HG02970 (cell line): ENCODE results near the gene KCNMA1.

Source experiments
- ATAC-seq: cut with Tn5 transposase; IDR thresholded peaks from one replicate; pipeline ENCODE4 v1.9.1; 2021; ENCODE audit warnings: mild to moderate bottlenecking, moderate library complexity, moderate number of reproducible peaks; ENCODE audit not compliant: unreplicated experiment, low FRiP score

KCNMA1 gene

DNA sequence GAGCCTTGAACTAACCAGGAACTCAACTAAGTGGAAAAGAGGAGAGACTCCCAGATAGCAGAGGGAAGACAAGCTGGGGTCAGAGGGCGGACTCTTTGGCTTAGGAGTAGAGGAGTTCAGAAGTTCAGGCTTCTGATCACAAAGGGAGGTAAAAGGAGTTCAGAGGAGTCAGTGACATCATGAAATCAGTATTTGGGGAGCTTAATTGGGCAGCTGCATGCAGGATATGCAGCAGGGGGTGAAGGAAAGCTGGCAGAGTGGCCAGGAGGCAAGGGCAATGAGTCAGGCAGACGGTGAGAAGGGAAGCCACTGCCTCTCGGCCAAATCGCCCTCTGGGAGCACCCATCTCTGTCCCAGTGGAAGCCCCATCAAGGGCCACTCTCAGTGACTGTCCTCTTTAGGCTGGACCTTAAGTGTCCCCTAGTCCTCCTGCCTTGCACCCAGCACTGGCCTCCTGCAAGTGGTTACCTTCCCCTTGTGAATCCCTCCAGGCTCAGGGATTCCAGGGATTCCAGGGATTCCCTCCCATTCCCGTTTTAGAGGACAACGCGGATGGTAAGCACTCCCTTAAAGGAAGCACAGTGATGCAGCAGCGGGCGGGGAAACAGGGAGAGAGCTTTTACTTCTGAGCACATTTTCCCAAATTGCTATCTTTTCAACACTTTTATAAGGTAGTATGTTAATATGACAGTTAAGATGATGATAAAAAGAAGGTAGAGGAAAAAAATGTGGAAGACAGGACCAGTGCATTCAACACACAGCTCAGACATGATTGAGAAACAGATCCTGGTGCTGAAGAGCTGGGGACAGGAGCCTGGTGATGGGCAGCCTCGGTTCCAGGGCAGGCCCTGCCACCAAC, 72.6 kb downstream of the KCNMA1 start:
- ATAC-seq: no peak

DNA sequence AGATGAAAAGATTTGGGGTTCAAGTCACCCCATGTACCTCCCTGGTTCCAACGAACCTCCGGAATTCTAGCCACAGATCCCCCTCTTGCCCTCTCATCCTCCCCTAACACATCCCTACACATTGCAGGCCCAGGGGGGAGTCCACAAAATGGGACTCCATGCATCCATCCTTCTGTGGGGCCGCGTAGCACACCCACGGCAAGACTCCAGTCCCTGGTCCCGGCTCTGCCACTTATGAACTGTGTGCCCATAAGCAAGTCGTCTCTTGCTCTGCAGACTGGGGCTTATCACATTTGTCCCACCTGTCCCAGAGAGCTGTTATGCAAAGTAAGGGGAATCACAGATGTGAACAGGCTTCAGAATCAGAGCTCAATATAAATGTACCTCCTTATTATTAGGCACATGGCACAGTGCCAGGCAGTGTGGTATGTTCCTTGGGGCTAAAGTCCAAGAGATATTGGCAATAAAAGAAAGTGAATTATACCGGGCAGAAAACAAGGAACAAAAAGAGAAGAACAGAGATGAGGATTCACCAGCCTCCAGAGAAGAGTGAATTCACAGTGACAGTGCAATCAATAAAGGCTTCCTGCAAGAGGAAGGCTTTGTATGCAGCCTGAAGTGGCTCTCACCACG, 73.9 kb downstream of the KCNMA1 start:
- ATAC-seq: no peak

GRCh38 chr10:77562742-77563141, 74.9 kb downstream of the KCNMA1 start:
- no peak for ATAC-seq

- ATAC-seq: no peak
Observed at GRCh38 chr10:77561991-77562390, 75.6 kb downstream of the KCNMA1 start.

GRCh38 chr10:77560471-77560870, 77.1 kb downstream of the KCNMA1 start:
- ATAC-seq: no peak

GRCh38 chr10:77560052-77560451, 77.6 kb downstream of the KCNMA1 start:
- no peak for ATAC-seq

- ATAC-seq: no peak
Observed at GRCh38 chr10:77556990-77557601, 80.5 kb downstream of the KCNMA1 start.

DNA sequence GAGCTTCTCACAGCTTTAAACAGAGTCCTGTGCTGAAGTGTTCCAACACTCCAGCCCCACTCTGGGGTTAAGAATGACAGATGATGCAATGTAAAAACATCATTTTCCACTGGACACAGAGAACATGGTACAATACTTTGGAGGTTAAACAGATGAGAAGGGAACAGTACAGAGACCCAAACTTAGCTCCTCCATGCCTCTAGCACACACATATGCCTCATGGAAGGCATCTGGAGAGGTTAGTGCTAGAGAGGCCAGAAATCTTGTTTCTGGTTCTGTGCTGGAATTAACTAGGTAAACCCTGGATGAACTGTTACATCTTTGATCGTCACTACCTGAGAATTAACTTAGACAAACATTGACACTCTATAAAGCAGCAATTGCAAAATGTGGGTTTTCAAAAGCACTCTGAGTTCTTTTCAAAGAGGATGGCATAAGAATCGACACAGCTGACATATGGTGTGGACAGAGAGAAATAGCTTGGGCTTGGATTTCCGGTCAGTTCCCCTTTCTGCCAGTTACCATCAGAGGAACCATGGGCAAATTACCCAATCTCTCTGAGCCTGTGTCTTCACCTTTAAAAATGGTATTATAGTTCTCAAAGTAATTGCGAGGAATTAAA, 81.9 kb downstream of the KCNMA1 start:
- ATAC-seq: no peak

GRCh38 chr10:77554996-77555397, 82.6 kb downstream of the KCNMA1 start:
- no peak for ATAC-seq

DNA sequence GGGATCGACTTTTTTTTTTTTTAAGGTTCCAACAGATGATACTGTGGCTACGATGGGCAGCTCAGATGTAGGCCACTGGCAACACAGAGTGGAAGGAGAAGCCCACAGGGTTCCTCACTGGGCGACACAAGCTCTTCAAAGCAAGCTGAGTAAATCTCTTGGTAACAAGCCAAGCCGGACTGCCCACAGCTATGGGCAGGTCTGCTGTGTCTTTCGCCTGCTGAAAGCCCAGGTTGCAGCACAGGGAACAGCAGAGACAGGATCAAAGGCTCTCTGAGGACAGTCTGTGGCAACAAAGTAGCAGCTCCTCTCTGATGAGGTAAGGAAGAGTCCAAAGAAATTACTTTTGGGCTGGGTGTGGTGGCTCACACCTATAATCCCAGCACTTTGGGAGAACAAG, 83.6 kb downstream of the KCNMA1 start:
- no peak for ATAC-seq

DNA sequence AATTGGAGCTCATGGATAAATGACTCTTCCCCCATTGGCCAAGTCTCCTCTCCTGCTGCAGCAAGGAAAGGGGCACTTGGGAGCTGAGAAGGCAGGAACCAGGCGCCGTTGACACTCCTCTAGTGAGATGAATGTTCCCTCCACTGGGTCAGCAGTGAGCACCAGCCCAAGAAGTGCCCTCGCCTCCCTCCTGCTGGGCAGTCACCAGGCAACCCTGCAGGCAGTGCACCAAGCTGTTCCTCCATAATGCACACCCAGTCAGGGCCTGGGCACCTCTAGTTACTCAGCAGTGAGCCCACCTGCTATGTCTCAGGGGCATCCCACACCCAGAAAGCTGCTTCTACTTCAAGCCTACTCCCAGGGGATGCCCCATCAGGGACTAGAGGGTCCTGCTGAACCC, 84.3 kb downstream of the KCNMA1 start:
- ATAC-seq: no peak

- ATAC-seq: no peak
Observed at GRCh38 chr10:77552252-77552651, 85.4 kb downstream of the KCNMA1 start.

GRCh38 chr10:77550378-77550777, 87.2 kb downstream of the KCNMA1 start:
- ATAC-seq: no peak

- no peak for ATAC-seq
Observed at GRCh38 chr10:77548671-77549070, 88.9 kb downstream of the KCNMA1 start.

DNA sequence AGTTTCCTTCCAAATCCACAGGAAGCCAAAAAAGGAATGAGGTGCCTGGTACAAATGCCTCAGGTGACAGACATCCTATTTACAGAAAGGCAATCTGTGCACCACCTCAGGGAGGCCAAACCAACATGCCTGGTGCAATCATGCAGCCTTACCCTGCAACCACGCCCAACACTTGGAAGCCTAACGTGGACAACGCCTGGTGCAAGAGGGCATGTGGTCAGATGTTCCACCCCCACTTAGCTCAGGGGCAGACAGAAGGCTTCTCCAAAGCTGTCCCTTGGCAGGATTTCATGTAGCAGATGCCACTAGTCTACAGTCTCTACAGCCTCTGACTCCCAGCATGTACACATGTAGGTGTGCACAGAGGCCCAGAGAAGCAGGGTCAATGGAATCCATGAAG, 89.5 kb downstream of the KCNMA1 start:
- ATAC-seq: no peak

DNA sequence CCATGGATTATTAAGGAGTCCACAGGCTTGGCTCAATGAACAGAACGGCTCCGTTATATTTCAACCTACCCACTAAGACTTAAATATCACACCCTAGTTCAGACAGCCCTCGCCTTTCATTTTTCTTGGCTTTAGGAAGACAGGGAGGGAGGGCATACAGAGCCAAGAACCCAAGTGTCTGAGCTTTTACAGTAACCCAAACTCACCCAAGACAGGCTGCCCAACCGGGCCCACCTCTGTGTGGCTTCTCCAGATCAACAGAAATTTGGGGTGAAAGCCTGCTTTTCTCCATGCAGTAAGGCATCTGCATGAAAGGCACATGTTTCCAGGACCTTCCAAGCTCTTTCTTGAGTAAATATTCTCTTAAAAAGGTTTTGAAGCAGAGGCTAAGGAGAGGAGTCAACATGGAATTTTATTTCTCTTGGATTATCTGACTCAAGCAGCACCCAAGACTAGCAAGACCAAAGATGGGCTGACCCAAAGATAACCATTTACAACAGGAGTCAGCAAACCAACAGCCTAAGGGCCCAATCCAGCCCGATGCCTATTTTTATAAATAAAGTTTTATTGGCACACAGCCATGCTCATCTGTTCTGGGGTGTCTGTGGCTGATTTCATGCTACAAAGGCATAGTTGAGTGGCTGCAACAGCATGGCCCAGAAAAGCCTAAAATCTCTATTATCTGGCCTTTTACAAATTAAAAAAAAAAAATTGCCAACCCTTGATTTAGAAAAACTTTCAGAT, 90.1 kb downstream of the KCNMA1 start:
- no peak for ATAC-seq

DNA sequence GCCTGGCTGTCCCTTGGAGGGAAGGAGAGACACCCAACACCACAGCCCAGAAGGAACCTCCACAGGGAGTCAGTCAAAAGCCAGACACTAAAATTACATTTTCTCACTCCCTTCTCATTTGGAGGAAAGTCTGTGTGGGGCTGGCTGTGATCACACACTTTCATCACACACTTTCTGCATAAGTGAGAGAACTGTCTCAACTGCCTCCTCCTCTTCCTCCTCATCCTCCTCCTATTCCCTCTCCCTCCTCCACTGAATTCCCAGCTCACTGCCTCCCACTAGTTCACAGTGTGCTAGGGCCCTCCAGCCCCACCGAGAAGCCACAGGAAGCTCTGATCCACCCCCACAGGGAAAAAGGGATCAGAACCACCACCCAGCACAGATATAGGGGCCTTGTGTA, 91.6 kb downstream of the KCNMA1 start:
- no peak for ATAC-seq

DNA sequence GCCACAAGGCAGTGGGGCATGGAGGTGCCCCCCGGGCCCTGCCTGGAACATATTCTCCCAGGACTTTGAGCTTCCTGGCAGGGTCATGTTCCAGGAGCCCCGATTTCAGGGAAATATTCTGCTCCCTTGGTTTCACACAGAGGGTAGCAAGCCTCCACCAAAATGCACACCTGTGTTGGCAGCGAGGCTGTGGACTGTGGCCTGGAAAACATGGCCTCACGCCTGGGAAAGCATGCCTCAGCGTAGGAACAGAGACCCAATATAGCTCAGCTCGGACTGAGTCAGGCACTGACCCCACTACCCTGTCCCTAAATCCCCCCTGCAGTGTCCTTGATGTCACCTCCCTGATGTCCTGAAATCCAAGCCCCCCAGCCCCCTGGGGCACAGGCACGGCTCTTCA, 92.0 kb downstream of the KCNMA1 start:
- ATAC-seq: no peak

DNA sequence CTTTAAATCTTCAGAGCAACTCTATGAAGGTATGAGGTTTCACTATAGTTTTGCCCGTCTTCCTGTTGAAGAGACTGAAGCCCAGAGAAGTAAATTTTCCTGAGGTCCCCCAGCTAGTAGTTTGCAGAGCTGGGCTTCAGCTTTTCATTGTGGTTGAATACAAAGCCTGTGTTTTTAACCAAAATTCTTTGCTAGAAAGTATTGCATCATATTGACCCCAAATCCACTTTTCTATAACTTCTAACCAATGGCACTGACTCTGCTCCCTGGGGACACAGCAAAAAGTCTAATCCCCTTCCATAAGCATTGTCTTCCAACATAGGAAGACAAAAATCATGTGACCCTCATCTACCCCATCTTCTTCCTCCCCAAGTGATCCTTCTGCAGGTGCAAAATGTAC, 93.0 kb downstream of the KCNMA1 start:
- ATAC-seq: no peak

- ATAC-seq: no peak
Observed at GRCh38 chr10:77542710-77543259, 94.8 kb downstream of the KCNMA1 start.
